CD4-positive, alpha-beta T cell treated with Interleukin-2 at 100 ng/mL for 4 hours (primary cell): ENCODE results near the gene NCK2.
A peak's percentile ranks its signal among the peaks of the same experiment; 100 is the strongest.

Experiments used
- DNase-seq: peaks from one replicate; pipeline ENCODE4 v3.0.0-alpha.2; 2020; ENCODE audit warnings: low spot score

NCK2 gene

DNA sequence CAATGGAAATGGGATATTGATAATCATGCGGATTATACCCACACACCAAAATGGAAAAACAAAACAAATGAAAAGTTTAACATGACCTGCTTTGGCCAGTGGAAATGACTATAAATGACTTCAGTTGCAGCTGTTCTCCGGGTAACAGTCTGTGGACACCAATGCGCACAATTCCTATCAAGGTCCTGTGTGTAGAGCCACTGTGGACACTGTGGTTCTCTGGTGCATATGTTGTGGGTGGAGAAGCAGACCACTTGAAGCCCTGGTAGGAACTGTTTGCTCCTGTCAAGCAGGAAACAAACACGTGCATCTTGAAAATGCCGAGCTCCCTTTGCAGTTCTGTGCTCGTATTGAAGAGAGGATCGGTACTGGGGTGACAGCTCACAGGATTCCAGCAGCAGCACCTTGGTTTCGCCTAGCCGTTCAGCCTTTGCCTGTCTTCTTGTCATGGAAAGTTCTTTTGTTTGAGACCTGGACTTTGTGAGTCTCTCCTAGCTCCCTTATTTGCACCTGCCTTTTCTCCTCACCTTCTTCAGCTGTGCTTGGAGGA lies 32.9 kb downstream of the NCK2 start:
- DNase-seq: no peak

DNA sequence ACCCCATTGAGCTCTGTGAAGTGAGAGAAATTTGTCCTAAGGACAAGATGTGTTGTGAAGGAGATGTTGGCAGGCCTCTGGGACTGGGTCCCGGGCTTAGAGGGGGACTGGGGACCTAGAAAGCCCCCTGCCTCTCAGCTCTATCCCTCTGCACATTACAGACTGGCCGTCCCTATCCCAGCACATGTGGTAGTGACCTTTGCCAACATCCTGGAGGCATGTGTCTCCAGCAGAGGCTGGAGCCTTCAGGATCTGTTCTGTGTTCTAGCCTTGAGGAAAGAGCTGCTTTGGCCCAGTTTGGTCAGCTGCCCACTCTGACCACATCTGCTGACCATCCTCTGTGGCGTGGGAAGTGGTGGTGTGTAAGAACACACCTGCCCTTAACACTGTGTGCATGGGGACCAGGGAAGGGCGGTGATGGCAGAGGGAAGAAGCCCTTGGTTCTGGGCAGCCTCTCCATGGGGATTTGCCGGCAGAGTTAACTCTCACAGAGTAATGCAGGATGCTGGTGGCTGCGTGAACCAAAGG lies 33.4 kb downstream of the NCK2 start:
- no peak for DNase-seq

DNA sequence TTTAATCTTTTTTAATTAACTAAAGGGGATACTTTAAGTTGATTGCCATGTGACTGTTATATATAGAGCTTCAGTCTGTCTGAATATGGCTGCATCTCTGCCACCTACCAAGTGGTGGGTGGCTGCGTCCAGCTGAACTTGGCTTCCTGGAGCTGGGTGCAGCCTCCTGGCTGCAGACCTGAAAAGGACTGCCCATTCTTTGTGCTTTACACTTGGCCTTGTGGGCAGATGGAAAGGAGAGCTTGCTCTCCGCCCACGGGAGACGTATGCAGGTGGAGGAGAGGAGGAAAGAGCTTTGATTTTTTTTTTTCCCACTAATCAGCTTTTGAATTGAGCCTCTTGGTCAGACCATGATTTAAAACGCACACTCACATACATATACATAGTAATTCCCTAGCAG lies 34.7 kb downstream of the NCK2 start:
- DNase-seq: no peak

DNA sequence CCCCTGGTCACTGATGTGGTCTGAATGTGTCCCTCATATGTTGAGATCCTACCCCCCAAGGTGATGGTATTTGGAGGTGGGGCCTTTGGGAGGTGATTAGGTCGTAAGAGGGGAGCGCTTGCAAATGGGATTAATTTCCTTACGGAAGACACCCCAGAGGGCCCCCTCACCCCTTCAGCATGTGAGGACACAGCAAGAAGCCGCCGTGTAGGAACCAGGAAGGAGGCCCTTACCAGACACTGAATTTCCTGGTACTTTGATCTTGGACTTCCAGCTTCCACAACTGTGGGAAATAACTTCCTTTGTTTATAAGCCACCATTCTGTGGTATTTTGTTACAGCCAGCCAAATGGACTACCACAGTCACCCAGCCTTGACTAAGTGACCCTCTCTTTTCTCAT lies 35.9 kb downstream of the NCK2 start:
- DNase-seq: no peak

DNA sequence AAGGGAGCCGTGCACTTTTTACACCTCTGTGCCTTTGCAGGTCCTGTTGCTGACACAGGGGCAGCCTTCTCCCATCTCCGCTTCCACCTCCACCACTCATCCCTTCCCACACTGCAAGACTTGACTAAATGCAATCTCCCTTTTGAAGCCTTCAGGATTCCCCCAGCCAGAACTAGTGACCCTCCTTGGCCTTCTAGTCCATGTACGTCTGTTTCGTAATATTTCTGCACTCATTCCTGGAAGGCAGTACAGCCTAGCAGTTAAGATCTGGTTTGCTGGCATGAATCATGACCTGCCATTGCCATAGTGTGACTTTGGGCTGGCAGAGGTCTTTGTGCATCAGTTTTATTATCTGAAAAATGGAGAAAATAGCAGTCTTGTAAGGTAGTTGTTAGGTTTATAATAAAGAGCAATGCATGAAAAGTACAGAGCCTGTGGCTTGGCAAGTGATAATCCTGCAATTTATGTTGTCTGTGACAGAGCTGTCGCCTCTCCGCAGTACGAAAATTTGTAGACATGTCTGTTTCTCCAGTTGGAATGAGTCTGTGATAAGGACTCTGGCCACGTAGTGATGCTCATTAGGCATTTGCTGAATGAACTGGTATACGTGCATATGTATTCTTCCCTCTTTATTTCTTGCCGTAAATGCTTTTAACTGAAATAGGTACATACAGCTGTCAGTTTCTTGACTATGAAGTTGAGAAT lies 36.7 kb downstream of the NCK2 start:
- DNase-seq: no peak

DNA sequence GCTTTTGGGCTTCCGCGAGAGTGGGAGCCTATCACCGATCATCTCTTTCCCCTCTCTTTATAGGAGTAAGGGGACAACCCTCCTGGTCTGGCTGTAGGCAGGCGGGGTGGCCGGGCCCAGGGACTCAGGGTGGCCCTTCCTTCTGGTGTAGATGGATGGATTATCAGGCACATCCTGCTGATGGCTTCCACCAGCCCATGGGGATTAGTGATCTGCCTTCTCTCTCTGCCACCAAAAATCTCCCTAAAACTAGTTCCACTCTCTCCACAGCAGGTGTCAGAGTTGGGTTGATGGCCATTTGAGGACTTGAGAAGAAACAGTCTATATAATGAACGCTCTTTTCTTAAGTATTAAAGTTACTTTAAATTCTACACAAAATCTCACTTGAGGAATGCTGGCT lies 37.4 kb downstream of the NCK2 start:
- DNase-seq: no peak

DNA sequence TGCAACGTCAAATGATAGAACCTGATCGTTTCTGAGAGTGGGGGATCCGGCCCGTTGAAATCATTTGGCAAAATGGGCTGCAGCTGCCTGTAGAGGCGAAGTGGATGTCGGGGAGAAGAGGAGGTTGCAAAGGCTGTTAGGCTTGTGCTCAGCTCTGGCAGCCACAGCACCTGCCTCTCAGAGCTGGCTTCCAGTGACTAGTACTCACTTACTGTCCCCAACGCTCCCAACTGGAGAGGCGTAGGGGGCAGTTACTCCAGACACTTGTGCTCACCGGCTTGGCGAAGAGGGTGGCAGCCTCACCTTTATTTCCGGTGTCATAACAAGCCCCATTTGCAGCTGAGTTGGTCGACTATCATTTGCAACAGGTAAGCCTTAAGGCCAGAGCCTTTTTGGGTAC lies 37.9 kb downstream of the NCK2 start:
- DNase-seq: no peak

DNA sequence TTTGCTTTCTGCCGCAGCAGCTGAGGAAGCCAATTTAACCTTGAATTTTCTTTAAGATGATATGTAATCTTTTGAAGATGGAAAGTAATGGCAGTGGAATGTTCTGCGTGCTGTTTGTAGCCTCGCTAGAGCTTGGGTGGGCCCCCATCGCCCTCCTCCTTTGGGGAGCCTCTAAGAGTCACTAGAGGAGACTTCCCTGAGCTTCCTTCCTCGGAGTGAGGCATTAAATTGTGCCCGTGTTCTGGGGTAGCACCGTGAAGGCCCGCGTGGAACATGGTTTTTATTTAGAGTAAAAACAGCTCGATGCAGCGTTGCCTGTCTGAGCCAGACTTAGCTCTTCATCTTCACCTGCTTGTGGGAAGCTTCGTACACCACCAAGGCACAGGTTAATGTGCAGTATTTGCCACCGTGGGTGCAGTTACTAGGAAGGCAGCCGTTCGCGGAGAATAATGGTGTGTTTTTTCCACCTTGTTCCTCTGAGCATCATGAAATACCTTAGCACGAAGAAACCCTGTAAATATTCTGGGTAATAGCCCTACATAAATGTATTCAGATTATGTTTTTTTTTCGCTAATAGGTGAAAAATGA lies 38.5 kb downstream of the NCK2 start:
- no peak for DNase-seq

DNA sequence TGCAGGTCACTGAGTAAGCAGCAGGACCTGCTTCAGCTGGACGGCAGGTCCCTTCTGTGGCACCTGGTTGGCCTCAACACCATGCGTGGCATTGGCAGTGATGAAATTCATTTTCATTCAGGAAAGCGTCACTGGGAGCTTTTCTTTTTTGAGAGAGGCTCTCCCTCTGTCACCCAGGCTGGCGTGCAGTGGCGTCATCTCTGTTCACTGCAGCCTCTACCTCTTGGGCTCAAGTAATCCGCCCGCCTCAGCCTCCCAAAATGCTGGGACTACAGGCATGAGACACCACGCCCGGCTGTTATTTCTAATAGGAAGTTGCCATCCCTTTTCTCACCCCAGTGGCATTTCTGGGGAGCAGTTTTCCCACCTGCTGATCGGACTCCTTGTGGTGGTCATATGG lies 39.3 kb downstream of the NCK2 start:
- no peak for DNase-seq

DNA sequence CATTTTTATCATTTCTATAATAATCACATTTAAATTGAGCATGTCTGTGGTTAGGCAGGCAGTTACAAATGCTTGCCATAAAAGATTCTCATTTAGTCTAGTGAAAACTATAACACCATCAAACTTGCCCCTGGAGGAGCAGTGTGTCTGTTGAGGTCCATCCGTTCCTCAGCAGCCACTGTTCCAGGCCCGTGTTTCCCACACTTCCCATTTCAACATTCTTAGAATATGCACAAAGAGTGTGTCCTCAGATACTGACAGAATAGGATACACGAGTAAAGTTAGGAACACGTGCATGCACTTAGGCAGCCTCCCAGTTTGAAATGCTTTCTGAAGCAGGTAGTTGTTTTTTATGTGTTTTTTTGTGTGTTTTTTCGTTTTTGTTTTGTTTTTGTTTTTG lies 39.9 kb downstream of the NCK2 start:
- no peak for DNase-seq

DNA sequence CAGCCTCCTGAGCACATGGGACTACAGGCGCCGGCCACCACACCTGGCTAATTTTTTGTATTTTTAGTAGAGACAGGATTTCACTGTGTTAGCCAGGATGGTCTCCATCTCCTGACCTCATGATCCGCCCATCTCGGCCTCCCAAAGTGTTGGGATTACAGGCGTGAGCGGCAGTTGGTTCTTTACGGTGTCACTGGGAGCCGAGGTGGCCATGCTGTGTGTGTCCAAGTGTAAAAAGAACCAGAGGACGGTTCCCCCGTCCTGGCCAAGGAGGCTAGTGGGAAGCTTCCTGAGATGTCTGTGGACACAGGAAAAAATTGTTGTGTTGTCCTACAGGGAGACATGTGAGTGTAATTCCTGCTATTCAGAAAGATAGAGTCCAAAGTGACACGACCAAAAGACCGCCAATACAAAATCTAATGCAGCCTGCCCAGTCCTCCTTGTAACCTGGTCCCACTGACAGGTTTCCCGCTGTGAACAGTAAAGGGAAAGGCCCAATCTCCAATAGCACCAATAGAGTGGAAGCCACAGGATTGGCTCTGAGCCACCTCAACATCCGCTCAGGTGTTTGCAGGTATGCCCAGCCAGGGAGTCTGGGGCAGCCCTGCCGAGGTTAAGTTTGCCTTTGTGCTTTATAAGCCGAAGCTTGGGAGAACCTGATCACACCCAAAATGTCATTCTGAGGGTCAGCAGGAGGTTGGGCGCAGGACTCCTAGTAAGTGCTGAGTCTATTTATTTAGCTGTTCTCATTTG lies 40.6 kb downstream of the NCK2 start:
- no peak for DNase-seq

DNA sequence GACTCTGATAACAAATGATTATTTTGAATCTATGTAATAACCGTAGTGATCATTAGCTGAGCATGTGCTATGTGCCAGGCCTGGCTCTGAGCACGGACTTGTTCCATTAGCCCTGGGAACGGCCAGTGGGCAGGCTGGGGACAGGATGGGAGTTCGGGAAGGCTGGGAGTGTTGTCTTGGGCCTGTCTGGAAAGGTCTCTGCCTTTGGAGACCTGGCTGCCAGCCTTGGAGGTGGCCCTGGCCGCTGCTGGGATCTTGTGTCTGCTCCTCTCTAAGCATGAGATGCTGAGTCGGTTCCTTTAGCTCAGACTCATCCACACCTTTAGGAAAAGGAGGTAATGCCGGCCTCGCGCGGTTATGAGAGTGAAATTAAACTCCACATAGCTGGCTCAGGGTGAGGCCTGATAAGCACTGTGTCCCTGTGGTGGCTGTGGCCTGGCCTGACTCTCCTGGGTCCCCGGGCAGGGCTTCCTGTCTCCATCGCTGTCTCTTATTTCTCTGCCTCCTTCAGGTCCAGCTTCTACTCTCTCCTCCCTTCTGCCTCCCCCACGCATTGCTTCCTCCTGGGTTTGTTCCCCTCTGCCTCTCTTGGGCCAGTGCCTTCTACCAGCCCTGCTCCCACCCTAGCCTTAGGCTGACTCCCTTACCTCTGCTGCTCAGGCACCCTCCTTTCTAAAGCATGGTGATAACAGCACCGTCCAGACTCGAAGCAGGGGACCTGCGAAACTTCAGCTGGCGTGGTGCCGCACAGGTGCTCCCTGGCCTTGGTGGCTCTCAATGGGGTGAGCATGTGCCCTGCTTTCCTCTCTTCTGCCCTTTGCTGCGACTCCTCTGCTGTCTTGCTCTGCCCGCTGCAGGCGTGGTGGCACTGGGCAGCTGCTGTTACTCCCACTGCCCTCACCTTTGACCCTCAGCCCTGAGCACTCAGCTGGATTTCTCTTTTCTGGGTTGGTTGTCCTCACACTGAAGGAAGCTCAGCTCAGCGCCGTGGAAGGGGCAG lies 41.8 kb downstream of the NCK2 start:
- DNase-seq: no peak

DNA sequence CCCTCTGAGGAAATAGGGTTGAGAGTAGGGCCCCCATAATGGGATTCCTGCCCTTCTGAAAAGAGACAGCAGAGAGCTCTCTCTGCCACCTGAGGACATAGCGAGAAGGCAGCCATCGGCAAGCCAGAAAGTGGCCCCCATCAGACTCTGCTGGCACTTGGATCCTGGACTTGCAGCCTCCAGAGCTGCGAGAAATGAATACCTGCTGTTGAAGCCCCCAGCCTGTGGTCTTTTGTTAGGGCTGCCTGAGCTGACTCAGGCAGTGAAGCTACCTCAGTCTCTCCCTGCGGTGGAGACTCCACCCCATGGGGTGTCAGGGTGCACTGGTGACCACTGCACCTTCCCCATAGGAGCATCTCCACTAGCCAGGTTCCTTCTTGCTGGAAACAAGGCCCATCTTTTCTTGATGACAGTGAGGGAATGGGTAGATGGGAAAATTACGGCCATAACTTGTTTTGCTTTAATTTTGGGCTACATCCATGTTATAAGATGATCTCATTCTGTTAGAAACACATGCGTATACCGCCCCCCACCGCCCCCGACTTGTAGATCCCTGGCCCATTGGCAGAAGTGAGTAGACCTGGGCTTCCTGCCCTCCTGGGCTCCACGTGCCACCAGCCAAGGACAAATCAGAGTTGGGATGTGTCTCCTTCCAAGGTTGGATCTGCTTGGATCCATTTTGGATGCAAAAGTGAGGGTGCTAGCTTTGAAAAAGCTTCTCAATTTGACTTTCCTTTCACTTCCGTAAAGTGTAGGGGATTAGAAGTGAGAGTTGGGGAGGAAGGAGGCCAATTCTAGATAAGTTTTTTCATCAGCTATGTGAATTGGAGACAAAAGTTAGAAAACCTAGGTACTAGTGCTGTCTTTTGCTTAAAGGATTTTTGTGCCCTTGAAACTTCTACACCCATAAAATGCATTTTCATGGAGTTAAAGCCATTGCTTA lies 42.9 kb downstream of the NCK2 start:
- no peak for DNase-seq

DNA sequence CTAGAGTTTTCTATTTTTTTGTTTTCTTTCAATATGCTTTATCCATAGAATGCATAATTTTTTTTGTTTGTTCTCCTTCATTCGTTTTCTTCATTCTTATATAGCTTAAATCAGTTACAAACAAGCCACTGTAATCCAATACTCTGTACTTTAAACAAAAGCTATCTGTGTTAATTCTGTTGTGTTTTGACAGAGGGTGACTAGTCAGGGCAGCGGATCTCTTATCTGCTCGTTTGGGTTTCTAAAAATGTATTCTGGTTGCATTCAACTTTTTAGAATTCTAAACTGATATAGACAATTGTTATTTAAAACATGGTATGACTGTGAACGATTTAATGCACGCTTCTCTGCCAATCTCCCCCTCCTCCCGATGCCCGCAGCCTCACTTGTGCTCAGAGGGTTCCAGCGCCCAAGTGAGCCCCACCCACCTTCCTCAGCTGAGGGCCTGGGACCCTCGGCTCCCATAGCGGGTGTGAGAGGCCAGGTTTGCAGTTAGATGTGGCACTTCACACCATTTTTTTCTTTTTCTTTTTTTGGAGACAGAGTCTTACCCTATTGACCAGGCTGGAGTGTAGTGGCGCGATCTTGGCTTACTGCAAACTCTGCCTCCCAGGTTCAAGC lies 44.1 kb downstream of the NCK2 start:
- no peak for DNase-seq

DNA sequence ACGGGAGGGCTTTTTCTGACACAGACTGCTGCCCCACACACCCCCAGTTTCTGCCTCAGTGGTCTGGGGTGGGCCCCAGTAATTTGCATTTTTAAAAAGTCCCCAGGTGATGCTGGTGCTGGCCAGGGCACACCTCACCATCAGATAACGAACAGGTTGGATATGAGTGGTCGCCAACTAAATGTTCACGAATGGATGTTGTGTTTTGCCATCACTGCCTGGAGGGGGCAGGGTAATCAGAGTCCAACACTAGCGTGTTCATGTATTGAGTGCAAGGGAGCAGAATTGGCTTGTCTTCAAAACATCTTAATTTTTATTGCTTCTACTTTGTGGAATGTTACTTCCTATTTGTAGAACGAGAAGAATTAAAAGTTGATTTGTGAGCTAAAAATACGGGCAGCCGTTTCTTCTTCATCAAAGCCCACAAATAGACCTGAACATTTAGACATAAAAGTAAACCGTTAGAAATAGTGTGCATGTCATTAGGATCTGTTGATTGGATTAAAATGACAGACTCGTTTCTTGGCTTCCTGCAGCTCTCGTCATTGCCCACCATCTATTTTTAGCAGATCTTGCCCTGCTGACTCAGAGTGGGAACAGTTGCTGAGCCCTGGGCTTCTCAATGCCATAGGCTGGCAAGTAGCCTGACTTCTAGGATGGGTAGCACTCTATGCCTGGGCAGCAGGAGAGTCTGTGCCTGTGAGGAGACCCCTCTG lies 45.2 kb downstream of the NCK2 start:
- DNase-seq: peak; percentile 71

DNA sequence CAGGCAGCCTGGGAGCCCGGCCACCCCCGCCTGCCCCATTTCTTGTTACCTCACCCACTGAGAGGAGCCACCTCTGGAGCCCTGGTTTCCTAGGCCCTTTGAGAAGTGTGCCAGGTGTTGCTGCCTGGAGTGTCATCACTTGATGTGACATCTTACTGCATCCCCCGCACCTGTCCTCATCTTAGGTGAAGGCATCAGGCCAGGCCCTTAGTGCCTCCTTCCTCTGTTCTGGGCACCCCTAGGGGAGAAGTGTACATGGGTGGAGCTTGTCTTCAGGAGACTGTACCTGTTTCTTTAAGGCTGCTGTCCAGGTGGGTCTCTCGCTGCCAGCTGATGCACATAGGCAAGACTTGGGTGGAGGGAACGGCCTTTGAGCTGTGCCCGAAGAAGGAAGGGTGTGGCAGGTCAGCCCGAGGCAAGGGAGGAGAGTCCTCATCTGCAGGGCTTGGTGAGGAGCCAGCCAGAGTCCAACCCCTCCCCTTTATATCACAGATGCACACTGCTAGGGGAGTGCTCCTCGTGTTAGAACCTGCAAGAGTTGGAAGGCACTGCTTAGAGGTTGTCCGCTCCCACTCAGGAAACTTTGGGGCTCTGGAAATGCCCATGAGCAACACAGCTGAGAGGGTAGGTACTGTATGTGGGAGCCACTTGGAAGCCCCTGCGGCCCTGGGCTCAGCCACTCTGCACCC lies 45.9 kb downstream of the NCK2 start:
- no peak for DNase-seq

DNA sequence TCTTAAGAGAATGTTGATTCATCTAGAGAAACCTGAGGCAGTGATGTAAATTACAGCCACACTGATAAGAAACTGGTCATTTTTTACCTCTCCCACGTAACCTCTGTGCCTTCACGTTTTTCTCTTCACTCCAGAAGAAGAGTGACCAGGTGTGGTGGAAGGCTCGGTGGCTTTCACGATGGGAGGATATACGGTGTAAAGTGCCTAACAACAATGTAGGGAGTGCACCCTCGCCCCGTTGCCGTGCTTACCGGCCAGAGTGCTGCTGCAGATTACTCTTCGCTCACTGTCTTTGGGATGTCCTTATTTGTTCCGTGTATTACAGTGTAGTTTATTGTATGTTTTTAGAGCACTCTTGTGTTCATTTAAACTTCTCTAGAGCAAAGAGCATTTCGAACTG lies 46.5 kb downstream of the NCK2 start:
- DNase-seq: no peak

DNA sequence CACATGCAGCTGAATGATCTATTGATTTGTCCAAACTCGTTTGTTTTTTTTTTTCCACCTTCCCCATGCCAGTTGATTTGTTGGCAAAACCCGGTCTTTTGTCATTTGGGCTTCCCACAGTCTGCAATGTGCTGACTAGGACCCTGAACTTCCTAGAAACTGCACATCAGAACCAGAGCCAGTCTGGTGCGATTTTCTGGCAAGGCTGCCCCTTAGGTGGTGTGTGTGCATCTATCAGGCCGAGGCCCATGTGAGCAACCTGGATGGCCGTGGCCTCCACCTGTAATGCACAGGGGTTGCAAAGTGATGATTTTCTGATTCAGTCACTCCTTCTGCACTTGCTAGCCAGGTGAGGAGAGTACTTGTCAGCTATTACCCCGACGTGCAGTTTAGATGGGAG lies 47.8 kb downstream of the NCK2 start:
- no peak for DNase-seq
